MG63 (cell line): ENCODE results near the gene EN2. TPM values are rescaled to one million over a fixed set of nuclear protein-coding genes. Genes with fewer than 3 reads are reported as not detected.
A peak's percentile ranks its signal among the peaks of the same experiment; 100 is the strongest.

ENCODE experiments used
- DNase-seq: peaks from one replicate; pipeline ENCODE4 v3.0.0-alpha.2; 2020
- H3K27me3 ChIP-seq: fragments of 250-450 bp; sonication (Bioruptor Pico); 2 replicates; pipeline ENCODE4 v1.5.1; 2020; ENCODE audit warnings: mild to moderate bottlenecking, moderate library complexity
- H3K36me3 ChIP-seq: fragments of 250-450 bp; sonication (Bioruptor Pico); 2 replicates; pipeline ENCODE4 v1.5.1; 2020; ENCODE audit warnings: mild to moderate bottlenecking, moderate library complexity
- H3K4me3 ChIP-seq: fragments of 250-450 bp; sonication (Bioruptor Pico); 2 replicates; pipeline ENCODE4 v1.5.1; 2020; ENCODE audit warnings: mild to moderate bottlenecking, moderate library complexity
- H3K9me3 ChIP-seq: fragments of 250-450 bp; sonication (Bioruptor Pico); 2 replicates; pipeline ENCODE4 v1.5.1; 2020; ENCODE audit warnings: mild to moderate bottlenecking, moderate library complexity
- total RNA-seq: library from RNA; depleted of rRNA; stranded (reverse); fragments of >200 nt; shearing (Covaris generic); gene quantifications from 2 replicates; pipeline ENCODE4 v1.2.3, GENCODE V29; 2014; ENCODE audit warnings: low replicate concordance

Gene EN2
- total RNA-seq, 1 experiment from 2014 or later, result 1.7 TPM

DNA sequence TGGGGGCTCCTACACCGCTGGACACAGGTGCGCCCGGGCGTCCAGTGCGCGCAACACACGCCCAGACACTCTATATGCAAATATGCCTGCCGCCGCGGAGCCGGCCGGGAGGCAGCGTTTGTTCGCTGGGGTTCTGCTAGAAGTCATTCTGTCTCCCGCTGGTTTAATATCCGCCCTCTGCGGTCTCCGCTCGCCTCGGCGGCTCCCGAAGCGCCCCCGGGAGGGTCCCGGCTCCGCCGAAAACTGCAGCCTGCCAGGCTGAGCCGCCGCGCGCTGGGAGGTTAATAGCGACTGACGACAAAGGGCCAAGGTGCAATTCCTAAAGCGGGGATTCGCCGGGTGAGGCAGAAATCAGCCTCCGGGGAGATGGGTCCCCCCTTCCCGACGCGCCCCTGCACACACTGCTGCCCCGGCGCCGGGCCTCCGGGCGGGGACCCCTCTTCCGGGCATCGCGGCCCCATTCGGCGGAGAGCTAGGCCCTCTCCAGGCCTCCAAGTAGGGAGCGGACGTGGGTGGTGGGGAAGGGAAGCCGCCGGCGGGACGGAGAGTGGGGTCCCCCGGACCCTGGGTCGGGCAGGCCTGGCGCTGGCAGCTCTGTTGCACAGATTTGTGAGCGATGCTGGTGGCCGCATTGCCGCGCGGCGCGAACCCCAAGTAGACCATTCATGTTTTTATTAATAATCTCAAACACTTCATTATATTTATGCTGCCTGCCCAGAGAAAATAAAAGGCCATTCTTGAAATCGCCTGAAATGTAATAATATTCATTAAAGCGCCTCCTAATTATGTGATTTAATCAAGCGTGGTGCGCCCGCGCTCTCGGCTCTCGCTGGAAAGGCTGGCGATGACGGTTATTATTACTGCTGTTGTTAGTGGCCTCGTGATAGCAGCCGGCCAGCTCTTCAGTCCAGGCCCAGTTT lies 9.1 kb downstream of the EN2 start:
- Histone ChIP-seq H3K9me3 (no peaks in the 10 kb centered on the region), H3K27me3 (no peaks in the 10 kb centered on the region; the same call in 1 of the 2 replicates), H3K4me3 (no peak overlapping the region), H3K36me3 (no peaks in the 10 kb centered on the region)
- DNase-seq, result no peak

DNA sequence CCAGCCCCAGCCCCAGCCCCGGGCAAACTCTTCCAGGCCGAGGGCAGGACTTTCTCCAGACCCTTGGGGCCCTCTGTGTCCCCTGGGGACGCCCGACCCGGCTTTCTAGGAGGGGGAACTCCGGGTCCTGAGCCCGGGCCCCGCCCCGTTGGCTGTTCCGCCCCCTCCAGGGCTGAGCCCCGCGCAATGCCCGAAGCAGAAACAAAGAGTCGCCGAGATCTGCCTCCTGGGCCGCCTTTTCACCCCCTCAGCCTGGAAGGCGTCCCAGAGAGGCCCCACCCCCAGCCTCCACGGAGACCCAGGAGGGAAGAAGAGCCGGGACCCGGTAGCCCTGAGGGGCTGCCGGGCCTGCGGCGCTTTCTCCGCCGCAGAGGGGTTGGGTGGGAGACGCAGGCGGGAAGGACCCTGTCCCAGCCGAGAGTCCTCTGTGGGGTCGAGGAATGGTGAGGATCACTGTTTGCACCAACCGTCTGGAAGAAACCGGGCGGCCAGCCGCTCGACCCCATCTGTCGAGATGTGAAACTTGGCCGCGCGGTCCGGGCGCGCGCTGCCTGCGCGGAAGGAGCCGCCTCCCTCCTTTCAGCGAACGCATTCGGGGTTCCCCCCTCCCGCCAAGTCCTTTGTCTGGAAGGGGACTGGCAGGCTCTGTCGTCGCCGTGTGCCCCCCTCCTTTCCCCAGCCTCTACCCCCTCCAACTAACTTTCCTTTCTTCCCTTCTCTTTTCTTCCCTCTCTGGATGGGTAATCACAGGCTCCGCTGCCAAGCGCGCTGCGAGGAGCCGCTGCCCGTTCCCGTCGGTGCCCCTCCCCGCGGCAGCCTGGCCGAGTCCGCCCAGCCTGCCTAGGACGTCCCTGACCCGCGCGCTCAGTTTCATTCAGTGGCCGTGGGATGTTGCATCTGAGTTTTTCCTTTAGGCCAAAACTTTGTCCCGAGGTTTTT lies 10.2 kb downstream of the EN2 start:
- no peaks in the 10 kb centered on the region; the same call in 1 of the 2 replicates for H3K27me3 ChIP-seq
- no peaks in the 10 kb centered on the region for H3K9me3 ChIP-seq
- DNase-seq, result peak; percentile 40
- H3K4me3 ChIP-seq, result peak overlapping the region; percentile 40
- H3K36me3 ChIP-seq, result no peaks in the 10 kb centered on the region

DNA sequence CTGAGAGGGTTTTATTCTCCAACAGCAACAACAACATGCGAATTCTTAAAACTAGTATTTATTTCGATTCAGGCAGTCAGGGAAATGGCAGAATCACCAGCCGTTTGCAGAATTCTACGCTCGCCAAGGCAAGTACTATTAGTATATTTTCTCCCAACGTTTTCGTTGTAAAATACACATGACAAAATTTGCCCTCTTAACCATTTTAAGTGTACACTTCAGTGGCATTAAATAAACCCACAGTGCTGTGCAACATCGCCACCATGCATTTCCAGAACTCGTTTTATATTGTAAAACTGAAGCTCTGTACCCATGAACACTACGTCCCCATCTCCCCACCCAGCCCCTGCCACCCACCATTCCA lies 10.8 kb downstream of the EN2 start:
- H3K9me3 ChIP-seq, result no peaks in the 10 kb centered on the region
- H3K4me3 ChIP-seq, result peak overlapping the region; percentile 40
- no peak for DNase-seq
- no peaks in the 10 kb centered on the region; the same call in 1 of the 2 replicates for H3K27me3 ChIP-seq
- no peaks in the 10 kb centered on the region for H3K36me3 ChIP-seq

DNA sequence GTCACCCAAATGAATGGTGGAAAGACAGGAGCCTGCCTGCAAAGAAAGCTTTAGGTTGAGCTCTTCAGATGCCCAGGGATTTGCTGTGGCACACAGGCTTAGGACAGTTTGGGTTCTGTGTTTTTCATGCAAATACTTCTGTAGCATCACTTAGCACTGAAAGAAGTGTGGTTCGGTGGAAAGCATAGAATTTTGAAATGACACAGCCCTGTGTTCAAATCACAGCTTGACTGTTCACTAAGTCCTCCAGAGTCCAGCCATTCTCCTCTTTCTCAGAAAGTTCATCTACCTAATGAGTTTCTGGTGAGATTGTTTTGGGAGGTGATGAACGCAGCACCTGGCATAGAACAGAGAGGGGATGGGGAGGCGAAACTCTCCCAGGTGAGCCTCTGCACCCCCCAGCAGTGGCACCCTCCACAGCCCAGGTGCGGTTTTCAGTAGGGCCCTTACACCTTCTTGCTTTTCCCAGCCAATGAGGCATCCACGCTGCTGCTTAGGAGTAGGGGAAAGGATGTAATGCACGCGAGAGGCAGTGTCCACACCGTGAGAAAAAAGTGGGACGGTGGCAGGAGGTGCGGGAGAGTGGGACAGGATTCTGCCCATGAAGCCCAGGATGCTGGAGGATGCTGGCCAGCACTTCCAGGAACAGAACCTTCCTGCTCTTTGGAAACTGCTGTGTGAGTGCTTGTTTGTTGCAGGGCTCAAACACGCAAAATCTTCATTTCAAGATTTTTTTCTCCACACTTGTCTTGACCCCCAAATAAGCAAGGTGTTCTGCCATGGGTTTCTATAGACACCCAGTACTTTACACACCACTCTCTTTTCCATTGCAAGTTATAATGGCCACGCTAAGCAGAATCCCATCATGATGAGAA lies 11.6 kb downstream of the EN2 start:
- H3K4me3 ChIP-seq, result no peak overlapping the region
- H3K27me3 ChIP-seq, result no peaks in the 10 kb centered on the region; the same call in 1 of the 2 replicates
- H3K9me3 ChIP-seq, result no peaks in the 10 kb centered on the region
- no peaks in the 10 kb centered on the region for H3K36me3 ChIP-seq
- no peak for DNase-seq

DNA sequence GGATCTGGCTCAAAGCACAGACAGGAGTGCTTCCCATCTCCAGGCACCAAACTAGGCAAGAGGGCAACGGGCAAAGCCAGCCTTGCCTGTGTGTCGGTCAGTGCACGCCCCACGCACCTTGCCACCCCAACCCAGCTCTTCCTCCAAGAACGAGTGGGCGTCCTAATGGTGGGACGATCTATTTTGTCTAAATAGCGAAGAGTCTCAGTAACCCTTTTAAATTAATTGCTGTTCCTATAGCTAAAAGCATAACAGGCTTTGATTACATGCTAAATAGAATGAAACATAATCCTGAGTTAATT lies 12.2 kb downstream of the EN2 start:
- Histone ChIP-seq H3K36me3 (no peaks in the 10 kb centered on the region), H3K9me3 (no peaks in the 10 kb centered on the region), H3K27me3 (no peaks in the 10 kb centered on the region; the same call in 1 of the 2 replicates), H3K4me3 (no peak overlapping the region)
- DNase-seq, result no peak

DNA sequence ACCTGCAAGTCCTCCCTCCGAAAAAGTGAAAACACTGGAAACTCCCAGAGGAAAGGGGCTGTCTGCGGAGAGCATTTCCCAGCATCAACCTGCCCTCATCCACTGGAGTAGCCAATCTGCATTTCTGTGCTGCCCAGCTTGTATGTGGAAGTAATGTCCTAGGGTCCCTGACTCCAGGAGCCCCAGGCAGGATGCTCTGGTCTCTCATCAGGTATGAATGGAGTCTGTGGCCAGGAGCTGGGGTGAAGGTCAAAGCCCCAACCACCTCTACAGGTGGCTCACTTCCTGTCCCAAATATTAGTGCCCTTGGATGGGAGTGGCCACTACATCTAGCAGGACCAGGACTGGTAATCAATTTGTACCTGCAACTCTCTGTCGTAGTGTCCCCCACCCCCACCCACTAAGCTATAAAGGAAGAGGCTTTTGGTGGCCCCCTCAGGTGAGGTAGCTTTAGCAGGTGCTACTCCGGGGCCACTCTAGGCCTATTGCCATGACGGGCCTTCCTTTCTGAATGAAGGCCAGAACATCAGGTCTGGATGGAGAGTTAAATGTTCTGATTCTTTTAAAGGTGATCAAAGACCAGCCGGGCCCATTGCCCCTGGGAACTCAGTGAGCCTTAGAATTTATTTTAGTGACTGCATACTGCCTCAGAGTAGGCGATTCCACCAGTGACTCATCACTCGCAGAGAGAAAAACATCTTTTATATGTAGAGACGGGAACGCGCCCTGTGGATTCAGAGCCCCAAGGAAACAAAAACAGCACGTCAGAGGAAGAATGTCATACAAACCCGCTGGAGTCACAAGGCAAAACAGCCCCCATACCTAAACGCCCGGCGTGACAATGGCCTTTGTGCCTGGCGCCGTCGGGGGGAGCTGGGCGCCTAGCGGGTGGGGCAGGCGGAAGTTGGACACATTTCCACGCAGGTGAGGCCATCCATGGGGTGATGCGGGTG lies 13.0 kb downstream of the EN2 start:
- no peak for DNase-seq
- Histone ChIP-seq H3K9me3 (no peaks in the 10 kb centered on the region), H3K4me3 (no peak overlapping the region), H3K36me3 (no peaks in the 10 kb centered on the region), H3K27me3 (no peaks in the 10 kb centered on the region; the same call in 1 of the 2 replicates)

DNA sequence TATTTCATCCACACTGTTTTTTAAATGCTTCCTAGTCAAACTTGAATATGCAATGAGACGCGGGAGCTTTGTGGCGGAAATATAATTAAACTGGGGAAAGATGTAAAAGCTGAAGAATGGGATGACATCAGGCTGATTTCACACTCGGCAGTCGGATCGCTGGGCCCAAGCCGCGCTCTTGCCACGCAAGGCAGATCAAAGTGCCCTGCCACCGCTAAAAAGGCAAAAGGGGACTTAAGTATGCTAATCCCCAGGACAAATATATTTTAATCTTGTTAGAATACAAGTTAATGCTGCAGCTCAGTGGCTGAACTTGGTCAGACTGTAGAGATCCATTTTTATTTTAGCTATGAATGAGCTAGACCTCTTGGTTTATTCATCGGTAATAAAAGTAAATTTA lies 13.8 kb downstream of the EN2 start:
- no peaks in the 10 kb centered on the region; the same call in 1 of the 2 replicates for H3K27me3 ChIP-seq
- H3K36me3 ChIP-seq, result no peaks in the 10 kb centered on the region
- H3K9me3 ChIP-seq, result no peaks in the 10 kb centered on the region
- H3K4me3 ChIP-seq, result no peak overlapping the region
- DNase-seq, result no peak

DNA sequence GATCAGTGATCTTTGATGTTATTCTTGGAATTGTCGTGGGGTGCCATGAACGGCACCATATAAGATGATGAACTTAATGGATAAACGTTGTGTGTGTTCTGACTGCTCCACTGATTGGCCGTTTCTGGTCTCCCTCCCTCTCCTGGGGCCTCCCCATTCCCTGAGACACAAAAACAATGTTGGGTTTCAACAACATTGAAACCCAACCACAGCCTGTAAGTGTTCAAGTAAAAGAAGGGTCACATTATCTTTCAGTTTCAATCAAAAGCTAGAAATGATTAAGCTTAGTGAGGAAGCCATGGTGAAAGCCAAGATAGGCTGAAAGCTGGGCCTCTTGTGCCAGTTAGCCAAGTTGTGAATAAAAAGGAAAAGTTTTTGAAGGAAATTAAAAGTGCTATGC lies 19.5 kb downstream of the EN2 start:
- H3K36me3 ChIP-seq, result no peaks in the 10 kb centered on the region
- H3K4me3 ChIP-seq, result no peak overlapping the region
- H3K9me3 ChIP-seq, result no peaks in the 10 kb centered on the region
- no peaks in the 10 kb centered on the region for H3K27me3 ChIP-seq
- DNase-seq, result no peak

DNA sequence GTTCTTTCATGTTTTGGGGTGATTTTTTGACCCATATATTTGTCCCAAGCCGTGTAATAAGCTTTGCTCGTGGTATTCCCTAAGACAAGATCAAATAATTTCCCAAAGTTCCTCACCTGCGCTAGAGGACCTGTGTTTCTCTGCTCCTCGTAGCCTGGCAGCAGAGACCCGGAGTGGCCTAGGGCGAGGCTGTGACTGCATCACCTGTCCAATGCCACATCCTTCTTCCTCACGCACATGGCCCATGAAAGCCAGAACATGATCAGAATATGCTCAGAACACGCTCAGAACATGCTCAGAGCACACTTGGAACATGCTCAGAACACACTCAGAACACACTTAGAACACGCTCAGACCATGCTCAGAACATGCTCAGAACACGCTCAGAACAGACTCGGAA lies 23.8 kb downstream of the EN2 start:
- no peaks in the 10 kb centered on the region for H3K9me3 ChIP-seq
- H3K27me3 ChIP-seq, result no peaks in the 10 kb centered on the region
- H3K36me3 ChIP-seq, result no peaks in the 10 kb centered on the region
- H3K4me3 ChIP-seq, result no peak overlapping the region
- no peak for DNase-seq

DNA sequence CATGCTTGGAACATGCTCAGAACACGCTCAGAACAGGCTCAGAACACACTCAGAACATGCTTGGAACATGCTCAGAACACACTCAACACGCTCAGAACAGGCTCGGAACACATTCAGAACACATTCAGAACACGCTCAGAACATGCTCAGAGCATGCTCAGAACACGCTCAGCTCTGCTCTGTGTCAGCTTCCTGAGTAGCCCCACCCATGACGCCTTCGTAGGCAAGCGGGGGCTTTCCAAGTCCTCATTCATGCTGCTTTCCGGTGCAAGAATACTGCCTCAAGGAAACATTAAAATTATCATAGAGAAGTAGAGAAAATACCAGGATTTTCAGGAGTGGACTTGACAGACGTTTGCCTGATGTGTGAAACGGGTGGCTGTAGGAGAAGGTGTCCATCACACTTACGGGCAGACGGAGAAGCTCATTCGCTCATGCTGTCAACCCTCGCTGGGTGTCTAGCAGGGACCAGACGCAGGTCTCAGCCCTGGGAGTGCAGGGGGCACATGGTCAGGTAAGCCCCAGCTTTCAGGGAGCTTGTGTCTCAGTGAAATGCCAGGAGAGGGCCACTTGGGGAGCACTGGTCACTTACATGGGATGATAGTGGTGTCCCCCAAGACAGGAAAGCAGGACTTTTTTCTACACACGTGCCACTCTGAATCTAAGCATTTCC lies 24.7 kb downstream of the EN2 start:
- no peak for DNase-seq
- Histone ChIP-seq H3K9me3 (no peaks in the 10 kb centered on the region), H3K27me3 (no peaks in the 10 kb centered on the region), H3K36me3 (no peaks in the 10 kb centered on the region), H3K4me3 (no peak overlapping the region)

DNA sequence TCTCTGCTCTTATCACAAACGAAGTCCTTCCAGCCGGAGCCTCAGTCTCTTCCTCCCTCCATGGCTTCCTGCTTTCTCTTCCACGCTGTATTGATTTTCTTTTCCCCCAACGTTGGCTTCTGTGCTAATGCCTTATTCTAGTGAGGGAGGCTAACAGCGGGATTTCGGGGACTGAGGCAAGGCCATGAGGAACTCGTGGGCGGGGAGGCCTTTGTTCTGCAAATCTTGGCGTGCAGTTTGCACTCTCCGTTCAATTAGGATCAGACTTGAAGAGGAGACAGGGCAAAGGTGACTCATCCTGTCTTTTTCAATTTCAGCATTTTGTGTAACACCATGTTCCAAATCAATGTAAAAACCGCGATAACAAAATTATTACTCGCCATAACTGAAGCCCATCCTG lies 25.3 kb downstream of the EN2 start:
- H3K9me3 ChIP-seq, result no peaks in the 10 kb centered on the region
- no peak overlapping the region for H3K4me3 ChIP-seq
- no peaks in the 10 kb centered on the region for H3K36me3 ChIP-seq
- DNase-seq, result no peak
- no peaks in the 10 kb centered on the region for H3K27me3 ChIP-seq

DNA sequence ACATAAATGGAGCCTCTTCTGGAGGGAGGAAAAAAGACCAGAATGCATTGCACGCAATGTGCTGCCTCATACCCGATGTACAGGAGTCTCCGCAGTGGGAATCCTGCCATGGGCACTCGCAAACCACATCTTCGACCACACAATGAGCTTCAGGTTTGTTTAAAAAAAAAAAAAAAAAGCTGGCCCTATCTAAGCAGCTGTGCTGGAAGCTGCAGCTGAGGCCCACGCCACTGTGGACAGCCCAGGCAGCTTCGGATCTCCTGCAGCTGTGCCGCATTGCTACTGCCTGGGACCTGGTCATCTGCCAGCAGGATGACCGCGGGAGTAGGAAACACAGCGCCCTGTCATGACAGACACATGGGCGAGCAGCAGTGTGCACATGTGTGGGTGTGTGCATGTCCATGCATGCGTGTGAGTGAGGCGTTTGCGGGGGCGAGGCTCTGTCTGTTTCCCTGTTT lies 26.0 kb downstream of the EN2 start:
- Histone ChIP-seq H3K9me3 (no peaks in the 10 kb centered on the region), H3K4me3 (no peak overlapping the region), H3K27me3 (no peaks in the 10 kb centered on the region), H3K36me3 (no peaks in the 10 kb centered on the region)
- DNase-seq, result peak; percentile 23

DNA sequence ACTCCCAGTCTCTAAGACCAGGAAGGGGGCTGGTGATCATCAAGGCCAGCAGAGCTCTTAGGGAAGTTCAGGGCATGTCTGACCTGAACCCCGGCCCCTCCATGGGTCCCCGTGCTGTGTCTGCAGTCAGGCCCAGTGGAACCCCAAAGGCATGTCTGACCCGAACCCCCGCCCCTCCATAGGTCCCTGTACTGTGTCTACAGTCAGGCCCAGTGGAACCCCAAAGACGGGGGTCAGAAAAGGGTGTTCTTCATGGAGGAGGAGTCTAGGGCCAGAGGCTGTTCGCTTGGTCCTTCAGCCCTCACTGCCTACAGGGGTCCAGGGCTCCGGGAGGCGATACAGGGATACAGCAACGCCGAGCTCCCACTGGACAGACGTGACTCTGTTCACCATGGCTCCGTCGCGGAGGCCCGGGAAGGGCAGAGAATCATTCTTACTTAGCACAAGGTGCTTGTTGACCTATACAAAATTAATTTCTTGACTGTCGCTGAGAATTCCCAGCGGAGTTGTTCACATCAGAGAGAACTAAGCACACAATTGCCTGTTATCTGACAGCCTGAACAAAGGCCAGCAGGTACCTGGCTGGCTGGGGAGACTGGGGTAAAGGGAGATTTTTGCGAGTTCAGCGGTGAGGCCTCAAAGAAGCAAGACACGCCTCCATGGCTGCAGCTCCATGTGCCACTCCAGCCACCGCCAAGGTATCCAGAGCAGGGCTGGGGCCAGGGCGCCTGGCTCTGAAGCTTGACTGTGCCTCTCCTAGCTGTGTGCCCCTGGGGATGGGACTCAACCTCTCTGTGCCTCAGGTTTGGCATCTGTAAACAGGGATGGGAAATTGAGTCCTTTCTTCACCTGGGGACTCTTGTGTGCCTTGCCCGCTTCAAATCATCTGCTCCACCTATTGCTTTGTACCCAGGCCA lies 26.8 kb downstream of the EN2 start:
- Histone ChIP-seq H3K4me3 (no peak overlapping the region), H3K36me3 (no peaks in the 10 kb centered on the region)

DNA sequence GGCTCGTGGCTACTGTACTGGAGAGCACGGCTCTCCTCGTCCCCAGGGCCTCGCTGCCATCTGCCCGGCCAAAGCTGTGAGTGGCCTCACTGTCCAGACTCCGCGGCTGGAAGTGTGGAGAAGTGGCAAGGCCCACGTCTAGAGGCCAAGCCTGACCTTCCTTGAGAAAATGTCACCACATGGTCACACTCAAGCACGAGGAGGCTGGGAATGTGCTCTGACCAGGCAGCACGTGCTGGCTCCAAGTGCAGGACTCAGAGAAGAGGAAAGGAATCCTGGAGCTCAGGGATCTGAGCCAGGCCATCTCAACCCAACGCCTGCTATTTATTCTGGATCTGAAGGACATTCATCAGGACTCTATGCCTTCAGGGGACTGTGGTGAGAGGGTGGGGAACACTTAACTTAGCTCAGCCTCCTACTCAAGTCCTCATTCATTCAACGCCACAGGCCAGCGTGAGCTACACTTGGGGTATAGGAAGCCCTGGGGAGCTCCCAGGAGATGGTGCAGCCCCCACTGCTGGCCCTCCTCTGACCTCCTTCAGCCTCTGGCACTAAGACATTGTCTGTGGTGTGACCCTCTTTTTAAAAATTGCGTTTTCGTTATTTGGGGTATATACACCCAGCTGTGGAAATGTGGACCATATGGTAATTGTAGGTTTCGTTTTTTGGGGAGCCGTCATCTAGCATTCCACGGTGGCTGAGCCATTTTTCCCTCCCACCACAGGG lies 29.0 kb downstream of the EN2 start:
- no peaks in the 10 kb centered on the region for H3K9me3 ChIP-seq
- H3K27me3 ChIP-seq, result no peaks in the 10 kb centered on the region
- no peak for DNase-seq
- no peaks in the 10 kb centered on the region for H3K36me3 ChIP-seq
- no peak overlapping the region for H3K4me3 ChIP-seq

More for the DNA sequence above, 26.8 kb downstream of the EN2 start:
- DNase-seq, result no peak
- H3K9me3 ChIP-seq, result no peaks in the 10 kb centered on the region
- H3K27me3 ChIP-seq, result no peaks in the 10 kb centered on the region
